IPS DF 6.9 (cell line): ENCODE measurements around the gene BCORL1.

ENCODE experiments used
- DNase-seq: peaks from one replicate; pipeline ENCODE4 v3.0.0-alpha.2; 2013; ENCODE audit warnings: low read depth, low spot score
- H3K27ac ChIP-seq: one replicate; pipeline ENCODE4 v1.5.1; 2013; ENCODE audit warnings: low read length, control low read depth
- H3K27me3 ChIP-seq: 2 replicates; pipeline ENCODE4 v1.6.1; 2013; ENCODE audit warnings: mild to moderate bottlenecking, low read length; ENCODE audit not compliant: control insufficient read depth, insufficient read depth
- H3K36me3 ChIP-seq: 2 replicates; pipeline ENCODE4 v1.6.1; 2013; ENCODE audit warnings: low read length; ENCODE audit not compliant: control insufficient read depth, insufficient read depth
- H3K4me1 ChIP-seq: 2 replicates; pipeline ENCODE4 v1.6.1; 2013; ENCODE audit warnings: low read length; ENCODE audit not compliant: control insufficient read depth, insufficient read depth
- H3K4me3 ChIP-seq: 2 replicates; pipeline ENCODE4 v1.5.1; 2013; ENCODE audit warnings: mild to moderate bottlenecking, low read length
- H3K9me3 ChIP-seq: 2 replicates; pipeline ENCODE4 v1.6.1; 2013; ENCODE audit warnings: low read length, inconsistent platforms; ENCODE audit not compliant: control insufficient read depth, insufficient read depth
- WGBS: extraction: QIAGEN DNeasy Blood & Tissue Kit; methylation state at CpG from one replicate; pipeline ENCODE4 v1.1.7; 2013; ENCODE audit warnings: mixed read lengths, missing lambda C conversion rate; ENCODE audit not compliant: insufficient read length, insufficient coverage; 5-methylcytosine and 5-hydroxymethylcytosine counted together

BCORL1 gene, protein sequence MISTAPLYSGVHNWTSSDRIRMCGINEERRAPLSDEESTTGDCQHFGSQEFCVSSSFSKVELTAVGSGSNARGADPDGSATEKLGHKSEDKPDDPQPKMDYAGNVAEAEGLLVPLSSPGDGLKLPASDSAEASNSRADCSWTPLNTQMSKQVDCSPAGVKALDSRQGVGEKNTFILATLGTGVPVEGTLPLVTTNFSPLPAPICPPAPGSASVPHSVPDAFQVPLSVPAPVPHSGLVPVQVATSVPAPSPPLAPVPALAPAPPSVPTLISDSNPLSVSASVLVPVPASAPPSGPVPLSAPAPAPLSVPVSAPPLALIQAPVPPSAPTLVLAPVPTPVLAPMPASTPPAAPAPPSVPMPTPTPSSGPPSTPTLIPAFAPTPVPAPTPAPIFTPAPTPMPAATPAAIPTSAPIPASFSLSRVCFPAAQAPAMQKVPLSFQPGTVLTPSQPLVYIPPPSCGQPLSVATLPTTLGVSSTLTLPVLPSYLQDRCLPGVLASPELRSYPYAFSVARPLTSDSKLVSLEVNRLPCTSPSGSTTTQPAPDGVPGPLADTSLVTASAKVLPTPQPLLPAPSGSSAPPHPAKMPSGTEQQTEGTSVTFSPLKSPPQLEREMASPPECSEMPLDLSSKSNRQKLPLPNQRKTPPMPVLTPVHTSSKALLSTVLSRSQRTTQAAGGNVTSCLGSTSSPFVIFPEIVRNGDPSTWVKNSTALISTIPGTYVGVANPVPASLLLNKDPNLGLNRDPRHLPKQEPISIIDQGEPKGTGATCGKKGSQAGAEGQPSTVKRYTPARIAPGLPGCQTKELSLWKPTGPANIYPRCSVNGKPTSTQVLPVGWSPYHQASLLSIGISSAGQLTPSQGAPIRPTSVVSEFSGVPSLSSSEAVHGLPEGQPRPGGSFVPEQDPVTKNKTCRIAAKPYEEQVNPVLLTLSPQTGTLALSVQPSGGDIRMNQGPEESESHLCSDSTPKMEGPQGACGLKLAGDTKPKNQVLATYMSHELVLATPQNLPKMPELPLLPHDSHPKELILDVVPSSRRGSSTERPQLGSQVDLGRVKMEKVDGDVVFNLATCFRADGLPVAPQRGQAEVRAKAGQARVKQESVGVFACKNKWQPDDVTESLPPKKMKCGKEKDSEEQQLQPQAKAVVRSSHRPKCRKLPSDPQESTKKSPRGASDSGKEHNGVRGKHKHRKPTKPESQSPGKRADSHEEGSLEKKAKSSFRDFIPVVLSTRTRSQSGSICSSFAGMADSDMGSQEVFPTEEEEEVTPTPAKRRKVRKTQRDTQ (N-terminal part only)

GRCh38 chrX:129982300-129983251 is at the start of gene BCORL1:
TSS of gene BCORL1 (plus strand) at chrX:129982635. CDS start at chrX:130005232, 22,597 bp downstream.
- no CpG with 5 or more reads among the region's 74 CpGs for WGBS
- Histone ChIP-seq H3K4me3 (peak within 1 kb of the TSS; percentile 35; the same call in 1 of the 2 replicates), H3K27me3 (peaks cover 26% of the 10 kb centered on the region), H3K4me1 (peaks cover 4% of the 10 kb centered on the region; the same call in 1 of the 2 replicates), H3K27ac (no peak within 1 kb of the TSS), H3K36me3 (no peaks in the 10 kb centered on the region), H3K9me3 (no peaks in the 10 kb centered on the region)
- DNase-seq, result peak; percentile 68

GRCh38 chrX:129932821-129933321 is 49.6 kb upstream of the BCORL1 start:
- Histone ChIP-seq H3K4me3 (peak overlapping the region; percentile 70; the same call in 1 of the 2 replicates), H3K27me3 (peaks cover 37% of the 10 kb centered on the region), H3K4me1 (0 out of 2 replicates have a peak, but pooled peaks cover 1% of the 10 kb centered on the region), H3K27ac (no peak overlapping the region), H3K36me3 (no peaks in the 10 kb centered on the region), H3K9me3 (no peaks in the 10 kb centered on the region)
- DNase-seq, result no peak
- no CpG with 5 or more reads among the region's 47 CpGs for WGBS

GRCh38 chrX:129933700-129934099 is 48.7 kb upstream of the BCORL1 start:
- no peak overlapping the region for H3K4me3 ChIP-seq

GRCh38 chrX:129934461-129934860 is 48.0 kb upstream of the BCORL1 start:
- Histone ChIP-seq H3K27ac (no peak overlapping the region), H3K4me3 (no peak overlapping the region), H3K27me3 (peaks cover 37% of the 10 kb centered on the region), H3K9me3 (no peaks in the 10 kb centered on the region), H3K36me3 (no peaks in the 10 kb centered on the region), H3K4me1 (0 out of 2 replicates have a peak, but pooled peaks cover 1% of the 10 kb centered on the region)
- no CpG with 5 or more reads among the region's 10 CpGs for WGBS
- no peak for DNase-seq

More at GRCh38 chrX:129933700-129934099, 48.7 kb upstream of the BCORL1 start:
- H3K36me3 ChIP-seq, result no peaks in the 10 kb centered on the region
- no peak overlapping the region for H3K27ac ChIP-seq
- WGBS, result no CpG with 5 or more reads among the region's 7 CpGs
- H3K9me3 ChIP-seq, result no peaks in the 10 kb centered on the region
- H3K27me3 ChIP-seq, result peaks cover 37% of the 10 kb centered on the region
- H3K4me1 ChIP-seq, result 0 out of 2 replicates have a peak, but pooled peaks cover 1% of the 10 kb centered on the region
- DNase-seq, result no peak

DNA sequence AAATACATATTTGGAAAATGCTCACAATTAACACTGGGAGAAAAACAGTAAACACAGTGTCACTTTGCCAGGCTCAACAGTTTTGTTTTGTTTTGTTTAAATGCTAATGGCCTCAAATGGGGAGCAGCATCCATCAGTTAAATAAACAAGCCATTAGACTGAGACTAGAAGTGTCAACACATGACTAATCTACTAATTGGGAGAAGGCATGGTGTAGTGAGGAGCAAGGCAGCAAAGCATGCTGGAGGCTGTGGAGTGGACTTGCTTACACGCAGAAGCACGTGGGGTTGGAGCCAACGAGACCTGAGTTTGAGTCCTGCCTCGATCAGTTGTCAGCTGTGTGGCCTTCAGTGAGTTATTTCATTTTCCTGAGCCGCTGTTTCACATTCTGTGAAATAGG is 47.5 kb upstream of the BCORL1 start:
- H3K27me3 ChIP-seq, result peaks cover 40% of the 10 kb centered on the region
- H3K4me3 ChIP-seq, result no peak overlapping the region

GRCh38 chrX:129938081-129938480 is 44.4 kb upstream of the BCORL1 start:
- Histone ChIP-seq H3K27ac (no peak overlapping the region), H3K36me3 (no peaks in the 10 kb centered on the region), H3K4me1 (no peaks in the 10 kb centered on the region), H3K27me3 (peaks cover 39% of the 10 kb centered on the region), H3K4me3 (no peak overlapping the region), H3K9me3 (no peaks in the 10 kb centered on the region)
- no CpG with 5 or more reads among the region's 4 CpGs for WGBS
- no peak for DNase-seq

More for the DNA sequence above, 47.5 kb upstream of the BCORL1 start:
- Histone ChIP-seq H3K4me1 (0 out of 2 replicates have a peak, but pooled peaks cover 1% of the 10 kb centered on the region), H3K36me3 (no peaks in the 10 kb centered on the region), H3K27ac (no peak overlapping the region), H3K9me3 (no peaks in the 10 kb centered on the region)
- DNase-seq, result no peak
- WGBS, result no CpG with 5 or more reads among the region's 5 CpGs

GRCh38 chrX:129939986-129940385 is 42.4 kb upstream of the BCORL1 start:
- peaks cover 21% of the 10 kb centered on the region for H3K27me3 ChIP-seq
- no peaks in the 10 kb centered on the region for H3K4me1 ChIP-seq
- H3K27ac ChIP-seq, result no peak overlapping the region
- DNase-seq, result no peak
- no peaks in the 10 kb centered on the region for H3K9me3 ChIP-seq
- H3K36me3 ChIP-seq, result no peaks in the 10 kb centered on the region
- WGBS, result no CpG with 5 or more reads among the region's 8 CpGs
- no peak overlapping the region for H3K4me3 ChIP-seq

- Histone ChIP-seq H3K27me3 (peaks cover 14% of the 10 kb centered on the region), H3K27ac (no peak overlapping the region)
Observed at GRCh38 chrX:129940721-129941120, 41.7 kb upstream of the BCORL1 start.

GRCh38 chrX:129945131-129945530 is 37.3 kb upstream of the BCORL1 start:
- H3K27me3 ChIP-seq, result peaks cover 2% of the 10 kb centered on the region; the same call in 1 of the 2 replicates
- no peak for DNase-seq

More at GRCh38 chrX:129940721-129941120, 41.7 kb upstream of the BCORL1 start:
- no peaks in the 10 kb centered on the region for H3K4me1 ChIP-seq
- no peak overlapping the region for H3K4me3 ChIP-seq
- H3K9me3 ChIP-seq, result no peaks in the 10 kb centered on the region
- no peak for DNase-seq
- no CpG with 5 or more reads among the region's 2 CpGs for WGBS
- no peaks in the 10 kb centered on the region for H3K36me3 ChIP-seq

More at GRCh38 chrX:129945131-129945530, 37.3 kb upstream of the BCORL1 start:
- no CpG with 5 or more reads among the region's 1 CpG for WGBS
- H3K27ac ChIP-seq, result no peak overlapping the region
- no peaks in the 10 kb centered on the region for H3K9me3 ChIP-seq
- H3K4me1 ChIP-seq, result no peaks in the 10 kb centered on the region
- no peak overlapping the region for H3K4me3 ChIP-seq
- H3K36me3 ChIP-seq, result no peaks in the 10 kb centered on the region
